Suprapubic skin (tissue), 4 donors: ENCODE measurements around the gene ATP1B1.

Source experiments
- POLR2A ChIP-seq, 2 donors: fragments of 450-650 bp; IDR thresholded peaks; one replicate each; pipeline ENCODE4 v1.6.1; 2017; ENCODE audit warnings: antibody characterized with exemption in 2 of 2, mild to moderate bottlenecking in 2 of 2, moderate library complexity in 2 of 2
- POLR2AphosphoS5 ChIP-seq, 3 donors: sonication (generic); formaldehyde crosslinking; IDR thresholded peaks; one replicate each; pipeline ENCODE4 v1.6.1; 2017; ENCODE audit warnings: antibody characterized with exemption in 3 of 3
- TF ChIP-seq, protein P1 (sequence below), 2 donors: fragments of 200-600 bp in 1 of 2; fragments of 450-650 bp in 1 of 2; sonication (generic) in 1 of 2; IDR thresholded peaks; one replicate each; pipeline ENCODE4 v1.5.1; 2016 to 2019; ENCODE audit warnings: antibody characterized with exemption in 2 of 2, mild to moderate bottlenecking in 1 of 2, moderate library complexity in 1 of 2

DNA sequence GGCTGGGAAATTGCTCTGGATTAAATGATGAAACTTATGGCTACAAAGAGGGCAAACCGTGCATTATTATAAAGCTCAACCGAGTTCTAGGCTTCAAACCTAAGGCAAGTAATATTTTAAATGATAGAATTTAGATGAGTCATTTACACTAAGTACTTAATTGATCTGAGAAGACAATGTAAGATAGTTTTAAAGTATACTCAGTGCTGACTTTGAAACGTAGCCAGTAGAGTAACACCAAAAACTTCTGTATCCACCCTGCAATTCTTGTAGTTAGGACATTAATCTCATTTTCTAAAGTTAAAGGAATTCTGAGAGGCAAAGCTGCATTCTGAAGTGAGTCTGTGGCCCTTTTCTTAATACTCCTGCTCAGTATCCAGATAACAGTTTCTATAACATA, 20.8 kb downstream of the ATP1B1 start:
- TF ChIP-seq, protein P1, sequence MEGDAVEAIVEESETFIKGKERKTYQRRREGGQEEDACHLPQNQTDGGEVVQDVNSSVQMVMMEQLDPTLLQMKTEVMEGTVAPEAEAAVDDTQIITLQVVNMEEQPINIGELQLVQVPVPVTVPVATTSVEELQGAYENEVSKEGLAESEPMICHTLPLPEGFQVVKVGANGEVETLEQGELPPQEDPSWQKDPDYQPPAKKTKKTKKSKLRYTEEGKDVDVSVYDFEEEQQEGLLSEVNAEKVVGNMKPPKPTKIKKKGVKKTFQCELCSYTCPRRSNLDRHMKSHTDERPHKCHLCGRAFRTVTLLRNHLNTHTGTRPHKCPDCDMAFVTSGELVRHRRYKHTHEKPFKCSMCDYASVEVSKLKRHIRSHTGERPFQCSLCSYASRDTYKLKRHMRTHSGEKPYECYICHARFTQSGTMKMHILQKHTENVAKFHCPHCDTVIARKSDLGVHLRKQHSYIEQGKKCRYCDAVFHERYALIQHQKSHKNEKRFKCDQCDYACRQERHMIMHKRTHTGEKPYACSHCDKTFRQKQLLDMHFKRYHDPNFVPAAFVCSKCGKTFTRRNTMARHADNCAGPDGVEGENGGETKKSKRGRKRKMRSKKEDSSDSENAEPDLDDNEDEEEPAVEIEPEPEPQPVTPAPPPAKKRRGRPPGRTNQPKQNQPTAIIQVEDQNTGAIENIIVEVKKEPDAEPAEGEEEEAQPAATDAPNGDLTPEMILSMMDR (IDR thresholded peaks at IDR 0.05), result no peak
- TF ChIP-seq POLR2AphosphoS5 (IDR thresholded peaks at IDR 0.05) (no peak), POLR2A (IDR thresholded peaks at IDR 0.05) (no peak)
